HEK293 (cell line): ENCODE measurements around the gene ATP6V1F.
A peak's percentile ranks its signal among the peaks of the same experiment; 100 is the strongest.

Experiments
- GLIS1 ChIP-seq: fragments of 450-650 bp; formaldehyde crosslinking; IDR thresholded peaks from 2 replicates; pipeline ENCODE4 v1.5.1; 2016; ENCODE audit warnings: missing biosample characterization, missing genetic modification characterization
- KLF1 ChIP-seq: fragments of 450-650 bp; formaldehyde crosslinking; IDR thresholded peaks from 2 replicates; pipeline ENCODE4 v1.5.1; 2016; ENCODE audit warnings: missing biosample characterization, missing genetic modification characterization
- MZF1 ChIP-seq: fragments of 450-650 bp; formaldehyde crosslinking; IDR thresholded peaks from 2 replicates; pipeline ENCODE4 v1.5.1; 2017; ENCODE audit warnings: missing biosample characterization, missing genetic modification characterization, borderline replicate concordance
- OSR2 ChIP-seq: fragments of 450-650 bp; formaldehyde crosslinking; IDR thresholded peaks from 2 replicates; pipeline ENCODE4 v1.5.1; 2016; ENCODE audit warnings: missing biosample characterization, missing genetic modification characterization
- SP7 ChIP-seq: fragments of 450-650 bp; formaldehyde crosslinking; IDR thresholded peaks from 2 replicates; pipeline ENCODE4 v1.5.1; 2016; ENCODE audit warnings: missing biosample characterization, missing genetic modification characterization
- TCF7L2 ChIP-seq: IDR thresholded peaks from 2 replicates; pipeline ENCODE4 v1.6.1; 2011; ENCODE audit warnings: low read depth, mild to moderate bottlenecking, inconsistent platforms, low read length, moderate library complexity, borderline replicate concordance
- ZBTB21 ChIP-seq: fragments of 450-650 bp; formaldehyde crosslinking; IDR thresholded peaks from 2 replicates; pipeline ENCODE4 v1.5.1; 2017; ENCODE audit warnings: missing biosample characterization, missing genetic modification characterization
- ZFP37 ChIP-seq: fragments of 450-650 bp; formaldehyde crosslinking; IDR thresholded peaks from 2 replicates; pipeline ENCODE4 v1.5.1; 2016; ENCODE audit warnings: missing biosample characterization, missing genetic modification characterization
- ZNF16 ChIP-seq: fragments of 450-650 bp; formaldehyde crosslinking; IDR thresholded peaks from 2 replicates; pipeline ENCODE4 v1.5.1; 2016; ENCODE audit warnings: low read depth, missing biosample characterization, missing genetic modification characterization
- ZNF214 ChIP-seq: fragments of 450-650 bp; formaldehyde crosslinking; IDR thresholded peaks from 2 replicates; pipeline ENCODE4 v1.5.1; 2017; ENCODE audit warnings: missing biosample characterization, mild to moderate bottlenecking, missing genetic modification characterization, borderline replicate concordance
- ZNF292 ChIP-seq: fragments of 450-650 bp; formaldehyde crosslinking; IDR thresholded peaks from 2 replicates; pipeline ENCODE4 v1.5.1; 2016; ENCODE audit warnings: low read depth, missing biosample characterization, missing genetic modification characterization, borderline replicate concordance
- ZNF302 ChIP-seq: fragments of 450-650 bp; formaldehyde crosslinking; IDR thresholded peaks from 2 replicates; pipeline ENCODE4 v1.5.1; 2016; ENCODE audit warnings: missing biosample characterization, missing genetic modification characterization, low read depth
- ZNF391 ChIP-seq: fragments of 450-650 bp; formaldehyde crosslinking; IDR thresholded peaks from 2 replicates; pipeline ENCODE4 v1.5.1; 2016; ENCODE audit warnings: low read depth, missing biosample characterization, missing genetic modification characterization, borderline replicate concordance
- ZNF394 ChIP-seq: fragments of 450-650 bp; formaldehyde crosslinking; IDR thresholded peaks from 2 replicates; pipeline ENCODE4 v1.5.1; 2016; ENCODE audit warnings: missing biosample characterization, missing genetic modification characterization, mild to moderate bottlenecking, moderate library complexity, borderline replicate concordance
- ZNF530 ChIP-seq: fragments of 450-650 bp; formaldehyde crosslinking; IDR thresholded peaks from 2 replicates; pipeline ENCODE4 v1.5.1; 2016; ENCODE audit warnings: low read depth, missing biosample characterization, missing genetic modification characterization
- ZNF555 ChIP-seq: fragments of 450-650 bp; formaldehyde crosslinking; conservative IDR thresholded peaks from 2 replicates; pipeline ENCODE4 v1.5.1; 2017; ENCODE audit warnings: missing biosample characterization, mild to moderate bottlenecking, missing genetic modification characterization, inconsistent platforms
- ZNF747 ChIP-seq: fragments of 450-650 bp; formaldehyde crosslinking; IDR thresholded peaks from 2 replicates; pipeline ENCODE4 v1.5.1; 2016; ENCODE audit warnings: missing biosample characterization, missing genetic modification characterization
- ZNF792 ChIP-seq: fragments of 450-650 bp; formaldehyde crosslinking; IDR thresholded peaks from 2 replicates; pipeline ENCODE4 v1.5.1; 2016; ENCODE audit warnings: missing biosample characterization, missing genetic modification characterization
- ZNF837 ChIP-seq: fragments of 450-650 bp; formaldehyde crosslinking; IDR thresholded peaks from 2 replicates; pipeline ENCODE4 v1.5.1; 2016; ENCODE audit warnings: missing biosample characterization, missing genetic modification characterization
- ZSCAN23 ChIP-seq: fragments of 450-650 bp; formaldehyde crosslinking; IDR thresholded peaks from 2 replicates; pipeline ENCODE4 v1.5.1; 2016; ENCODE audit warnings: missing biosample characterization, missing genetic modification characterization
- TF ChIP-seq, protein P1 (sequence below): fragments of 450-650 bp; formaldehyde crosslinking; IDR thresholded peaks from 2 replicates; pipeline ENCODE4 v1.5.1; 2016; ENCODE audit warnings: missing biosample characterization, missing genetic modification characterization, low read depth
- TF ChIP-seq, protein P2 (sequence below): fragments of 450-650 bp; formaldehyde crosslinking; IDR thresholded peaks from 2 replicates; pipeline ENCODE4 v1.5.1; 2016; ENCODE audit warnings: missing biosample characterization, missing genetic modification characterization
- TF ChIP-seq, protein P3 (sequence below): fragments of 450-650 bp; formaldehyde crosslinking; IDR thresholded peaks from 2 replicates; pipeline ENCODE4 v1.5.1; 2016; ENCODE audit warnings: missing biosample characterization, missing genetic modification characterization
- TF ChIP-seq, protein P4 (sequence below): fragments of 450-650 bp; formaldehyde crosslinking; conservative IDR thresholded peaks from 2 replicates; pipeline ENCODE4 v1.5.1; 2016; ENCODE audit warnings: low read depth, missing biosample characterization, missing genetic modification characterization
- TF ChIP-seq, protein P5 (sequence below): fragments of 450-650 bp; formaldehyde crosslinking; IDR thresholded peaks from 2 replicates; pipeline ENCODE4 v1.5.1; 2016; ENCODE audit warnings: missing biosample characterization, missing genetic modification characterization, borderline replicate concordance

The ATP6V1F gene

DNA sequence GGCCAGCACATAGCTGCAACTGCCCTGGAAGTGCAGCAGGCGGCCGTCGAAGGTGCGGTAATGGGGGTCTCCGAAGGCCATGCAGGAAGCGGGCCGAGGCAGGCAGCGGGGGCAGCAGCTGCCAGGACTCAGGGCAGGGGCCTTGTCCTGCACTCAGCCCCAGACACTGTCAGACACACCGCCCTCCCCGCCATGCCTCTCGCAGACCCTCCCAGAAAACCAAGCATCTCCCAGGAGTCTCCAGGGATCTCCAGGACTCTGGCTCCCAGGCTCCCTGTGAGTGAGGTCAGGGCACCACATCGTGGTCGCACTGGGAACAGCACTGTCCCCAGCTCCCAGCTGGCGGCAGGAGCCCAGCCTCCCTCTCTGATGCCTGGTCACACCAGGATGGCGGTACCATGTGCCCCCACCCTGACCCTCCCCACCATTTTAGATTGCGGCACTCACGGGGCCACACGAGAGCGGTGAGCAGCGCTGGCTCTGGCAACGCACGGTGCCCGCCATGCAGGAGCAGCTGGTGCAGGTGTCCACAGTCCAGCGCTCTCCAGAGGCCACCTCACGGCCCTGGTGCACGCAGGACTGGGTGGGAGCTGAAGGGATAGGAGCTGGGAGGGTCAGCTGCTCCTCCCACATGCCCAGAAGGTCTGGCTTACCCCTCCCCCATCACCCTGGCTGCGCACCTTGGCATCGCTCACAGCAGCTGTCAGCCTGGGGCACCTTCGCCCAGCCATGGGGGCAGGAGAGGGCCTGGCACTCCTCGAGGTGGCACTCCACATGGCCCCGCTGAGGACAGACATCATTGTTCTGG, 17.5 kb downstream of the ATP6V1F start (continued):
- TF ChIP-seq, protein P1, sequence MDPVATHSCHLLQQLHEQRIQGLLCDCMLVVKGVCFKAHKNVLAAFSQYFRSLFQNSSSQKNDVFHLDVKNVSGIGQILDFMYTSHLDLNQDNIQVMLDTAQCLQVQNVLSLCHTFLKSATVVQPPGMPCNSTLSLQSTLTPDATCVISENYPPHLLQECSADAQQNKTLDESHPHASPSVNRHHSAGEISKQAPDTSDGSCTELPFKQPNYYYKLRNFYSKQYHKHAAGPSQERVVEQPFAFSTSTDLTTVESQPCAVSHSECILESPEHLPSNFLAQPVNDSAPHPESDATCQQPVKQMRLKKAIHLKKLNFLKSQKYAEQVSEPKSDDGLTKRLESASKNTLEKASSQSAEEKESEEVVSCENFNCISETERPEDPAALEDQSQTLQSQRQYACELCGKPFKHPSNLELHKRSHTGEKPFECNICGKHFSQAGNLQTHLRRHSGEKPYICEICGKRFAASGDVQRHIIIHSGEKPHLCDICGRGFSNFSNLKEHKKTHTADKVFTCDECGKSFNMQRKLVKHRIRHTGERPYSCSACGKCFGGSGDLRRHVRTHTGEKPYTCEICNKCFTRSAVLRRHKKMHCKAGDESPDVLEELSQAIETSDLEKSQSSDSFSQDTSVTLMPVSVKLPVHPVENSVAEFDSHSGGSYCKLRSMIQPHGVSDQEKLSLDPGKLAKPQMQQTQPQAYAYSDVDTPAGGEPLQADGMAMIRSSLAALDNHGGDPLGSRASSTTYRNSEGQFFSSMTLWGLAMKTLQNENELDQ, result no peak
- TF ChIP-seq ZNF16 (tag by site-specific recombination) (no peak), GLIS1 (tag by site-specific recombination) (peak; percentile 41; the same call in 1 of the 2 replicates), SP7 (tag by site-specific recombination) (peak; percentile 24; the same call in 1 of the 2 replicates), ZNF747 (no peak), OSR2 (tag by site-specific recombination) (no peak), TCF7L2 (no peak), ZNF530 (tag by site-specific recombination) (no peak), ZNF214 (no peak), KLF1 (tag by site-specific recombination) (no peak), ZNF555 (no peak), ZNF391 (tag by site-specific recombination) (no peak), MZF1 (tag by site-specific recombination) (no peak), ZNF792 (tag by site-specific recombination) (no peak), ZNF302 (tag by site-specific recombination) (no peak), ZNF292 (tag by site-specific recombination) (no peak), ZNF837 (tag by site-specific recombination) (no peak), ZBTB21 (tag by site-specific recombination) (no peak), ZSCAN23 (tag by site-specific recombination) (no peak), ZFP37 (tag by site-specific recombination) (no peak), ZNF394 (tag by site-specific recombination) (peak; percentile 27; the same call in 1 of the 2 replicates)
- TF ChIP-seq, protein P2, sequence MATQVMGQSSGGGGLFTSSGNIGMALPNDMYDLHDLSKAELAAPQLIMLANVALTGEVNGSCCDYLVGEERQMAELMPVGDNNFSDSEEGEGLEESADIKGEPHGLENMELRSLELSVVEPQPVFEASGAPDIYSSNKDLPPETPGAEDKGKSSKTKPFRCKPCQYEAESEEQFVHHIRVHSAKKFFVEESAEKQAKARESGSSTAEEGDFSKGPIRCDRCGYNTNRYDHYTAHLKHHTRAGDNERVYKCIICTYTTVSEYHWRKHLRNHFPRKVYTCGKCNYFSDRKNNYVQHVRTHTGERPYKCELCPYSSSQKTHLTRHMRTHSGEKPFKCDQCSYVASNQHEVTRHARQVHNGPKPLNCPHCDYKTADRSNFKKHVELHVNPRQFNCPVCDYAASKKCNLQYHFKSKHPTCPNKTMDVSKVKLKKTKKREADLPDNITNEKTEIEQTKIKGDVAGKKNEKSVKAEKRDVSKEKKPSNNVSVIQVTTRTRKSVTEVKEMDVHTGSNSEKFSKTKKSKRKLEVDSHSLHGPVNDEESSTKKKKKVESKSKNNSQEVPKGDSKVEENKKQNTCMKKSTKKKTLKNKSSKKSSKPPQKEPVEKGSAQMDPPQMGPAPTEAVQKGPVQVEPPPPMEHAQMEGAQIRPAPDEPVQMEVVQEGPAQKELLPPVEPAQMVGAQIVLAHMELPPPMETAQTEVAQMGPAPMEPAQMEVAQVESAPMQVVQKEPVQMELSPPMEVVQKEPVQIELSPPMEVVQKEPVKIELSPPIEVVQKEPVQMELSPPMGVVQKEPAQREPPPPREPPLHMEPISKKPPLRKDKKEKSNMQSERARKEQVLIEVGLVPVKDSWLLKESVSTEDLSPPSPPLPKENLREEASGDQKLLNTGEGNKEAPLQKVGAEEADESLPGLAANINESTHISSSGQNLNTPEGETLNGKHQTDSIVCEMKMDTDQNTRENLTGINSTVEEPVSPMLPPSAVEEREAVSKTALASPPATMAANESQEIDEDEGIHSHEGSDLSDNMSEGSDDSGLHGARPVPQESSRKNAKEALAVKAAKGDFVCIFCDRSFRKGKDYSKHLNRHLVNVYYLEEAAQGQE (tag by site-specific recombination), result no peak
- TF ChIP-seq, protein P3, sequence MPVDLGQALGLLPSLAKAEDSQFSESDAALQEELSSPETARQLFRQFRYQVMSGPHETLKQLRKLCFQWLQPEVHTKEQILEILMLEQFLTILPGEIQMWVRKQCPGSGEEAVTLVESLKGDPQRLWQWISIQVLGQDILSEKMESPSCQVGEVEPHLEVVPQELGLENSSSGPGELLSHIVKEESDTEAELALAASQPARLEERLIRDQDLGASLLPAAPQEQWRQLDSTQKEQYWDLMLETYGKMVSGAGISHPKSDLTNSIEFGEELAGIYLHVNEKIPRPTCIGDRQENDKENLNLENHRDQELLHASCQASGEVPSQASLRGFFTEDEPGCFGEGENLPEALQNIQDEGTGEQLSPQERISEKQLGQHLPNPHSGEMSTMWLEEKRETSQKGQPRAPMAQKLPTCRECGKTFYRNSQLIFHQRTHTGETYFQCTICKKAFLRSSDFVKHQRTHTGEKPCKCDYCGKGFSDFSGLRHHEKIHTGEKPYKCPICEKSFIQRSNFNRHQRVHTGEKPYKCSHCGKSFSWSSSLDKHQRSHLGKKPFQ (tag by site-specific recombination), result no peak
- TF ChIP-seq, protein P4, sequence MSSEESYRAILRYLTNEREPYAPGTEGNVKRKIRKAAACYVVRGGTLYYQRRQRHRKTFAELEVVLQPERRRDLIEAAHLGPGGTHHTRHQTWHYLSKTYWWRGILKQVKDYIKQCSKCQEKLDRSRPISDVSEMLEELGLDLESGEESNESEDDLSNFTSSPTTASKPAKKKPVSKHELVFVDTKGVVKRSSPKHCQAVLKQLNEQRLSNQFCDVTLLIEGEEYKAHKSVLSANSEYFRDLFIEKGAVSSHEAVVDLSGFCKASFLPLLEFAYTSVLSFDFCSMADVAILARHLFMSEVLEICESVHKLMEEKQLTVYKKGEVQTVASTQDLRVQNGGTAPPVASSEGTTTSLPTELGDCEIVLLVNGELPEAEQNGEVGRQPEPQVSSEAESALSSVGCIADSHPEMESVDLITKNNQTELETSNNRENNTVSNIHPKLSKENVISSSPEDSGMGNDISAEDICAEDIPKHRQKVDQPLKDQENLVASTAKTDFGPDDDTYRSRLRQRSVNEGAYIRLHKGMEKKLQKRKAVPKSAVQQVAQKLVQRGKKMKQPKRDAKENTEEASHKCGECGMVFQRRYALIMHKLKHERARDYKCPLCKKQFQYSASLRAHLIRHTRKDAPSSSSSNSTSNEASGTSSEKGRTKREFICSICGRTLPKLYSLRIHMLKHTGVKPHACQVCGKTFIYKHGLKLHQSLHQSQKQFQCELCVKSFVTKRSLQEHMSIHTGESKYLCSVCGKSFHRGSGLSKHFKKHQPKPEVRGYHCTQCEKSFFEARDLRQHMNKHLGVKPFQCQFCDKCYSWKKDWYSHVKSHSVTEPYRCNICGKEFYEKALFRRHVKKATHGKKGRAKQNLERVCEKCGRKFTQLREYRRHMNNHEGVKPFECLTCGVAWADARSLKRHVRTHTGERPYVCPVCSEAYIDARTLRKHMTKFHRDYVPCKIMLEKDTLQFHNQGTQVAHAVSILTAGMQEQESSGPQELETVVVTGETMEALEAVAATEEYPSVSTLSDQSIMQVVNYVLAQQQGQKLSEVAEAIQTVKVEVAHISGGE, result no peak
- TF ChIP-seq, protein P5, sequence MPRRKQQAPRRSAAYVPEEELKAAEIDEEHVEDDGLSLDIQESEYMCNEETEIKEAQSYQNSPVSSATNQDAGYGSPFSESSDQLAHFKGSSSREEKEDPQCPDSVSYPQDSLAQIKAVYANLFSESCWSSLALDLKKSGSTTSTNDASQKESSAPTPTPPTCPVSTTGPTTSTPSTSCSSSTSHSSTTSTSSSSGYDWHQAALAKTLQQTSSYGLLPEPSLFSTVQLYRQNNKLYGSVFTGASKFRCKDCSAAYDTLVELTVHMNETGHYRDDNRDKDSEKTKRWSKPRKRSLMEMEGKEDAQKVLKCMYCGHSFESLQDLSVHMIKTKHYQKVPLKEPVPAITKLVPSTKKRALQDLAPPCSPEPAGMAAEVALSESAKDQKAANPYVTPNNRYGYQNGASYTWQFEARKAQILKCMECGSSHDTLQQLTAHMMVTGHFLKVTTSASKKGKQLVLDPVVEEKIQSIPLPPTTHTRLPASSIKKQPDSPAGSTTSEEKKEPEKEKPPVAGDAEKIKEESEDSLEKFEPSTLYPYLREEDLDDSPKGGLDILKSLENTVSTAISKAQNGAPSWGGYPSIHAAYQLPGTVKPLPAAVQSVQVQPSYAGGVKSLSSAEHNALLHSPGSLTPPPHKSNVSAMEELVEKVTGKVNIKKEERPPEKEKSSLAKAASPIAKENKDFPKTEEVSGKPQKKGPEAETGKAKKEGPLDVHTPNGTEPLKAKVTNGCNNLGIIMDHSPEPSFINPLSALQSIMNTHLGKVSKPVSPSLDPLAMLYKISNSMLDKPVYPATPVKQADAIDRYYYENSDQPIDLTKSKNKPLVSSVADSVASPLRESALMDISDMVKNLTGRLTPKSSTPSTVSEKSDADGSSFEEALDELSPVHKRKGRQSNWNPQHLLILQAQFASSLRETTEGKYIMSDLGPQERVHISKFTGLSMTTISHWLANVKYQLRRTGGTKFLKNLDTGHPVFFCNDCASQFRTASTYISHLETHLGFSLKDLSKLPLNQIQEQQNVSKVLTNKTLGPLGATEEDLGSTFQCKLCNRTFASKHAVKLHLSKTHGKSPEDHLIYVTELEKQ, result no peak
